Glomerular visceral epithelial cell (primary cell): ENCODE measurements around the gene NAV2.

Source experiments
- DNase-seq: peaks from one replicate; pipeline ENCODE4 v3.0.0-alpha.2; 2016; ENCODE audit errors: extremely low spot score

Gene NAV2

GRCh38 chr11:20158597-20159257 lies 446.1 kb downstream of the NAV2 start:
- peak; percentile 36 for DNase-seq

GRCh38 chr11:20159466-20160381 lies 447.1 kb downstream of the NAV2 start:
- DNase-seq = no peak

GRCh38 chr11:20160425-20161229 lies 448.0 kb downstream of the NAV2 start, which contains the start of gene DBX1:
Gene DBX1, minus strand, starts transcription at chr11:20160475. Its CDS starts 151 bp downstream, at chr11:20160324.
- DNase-seq = no peak

- DNase-seq = no peak
Observed at GRCh38 chr11:20161230-20161918, 448.7 kb downstream of the NAV2 start.

GRCh38 chr11:20161923-20162744 lies 449.5 kb downstream of the NAV2 start:
- no peak for DNase-seq

- peak; percentile 18 for DNase-seq
Observed at GRCh38 chr11:20162824-20163782, 450.5 kb downstream of the NAV2 start.

- no peak for DNase-seq
Observed at GRCh38 chr11:20163783-20164481, 451.3 kb downstream of the NAV2 start.
